ENCODE results near the gene TLK2.
"Not testable (repeated sequence)": the region's sequence is repeated elsewhere in the genome, so short reads cannot be mapped to it uniquely, and the experiment has no call there.

TLK2 gene

GRCh38 chr17:62490990-62491389, 12.4 kb downstream of the TLK2 start:
- DNase-seq, result not testable (repeated sequence)

GRCh38 chr17:62493049-62493655, 14.5 kb downstream of the TLK2 start:
- not testable (repeated sequence) for DNase-seq

- DNase-seq, result not testable (repeated sequence)
Measured at GRCh38 chr17:62494073-62494472, 15.4 kb downstream of the TLK2 start.

DNA sequence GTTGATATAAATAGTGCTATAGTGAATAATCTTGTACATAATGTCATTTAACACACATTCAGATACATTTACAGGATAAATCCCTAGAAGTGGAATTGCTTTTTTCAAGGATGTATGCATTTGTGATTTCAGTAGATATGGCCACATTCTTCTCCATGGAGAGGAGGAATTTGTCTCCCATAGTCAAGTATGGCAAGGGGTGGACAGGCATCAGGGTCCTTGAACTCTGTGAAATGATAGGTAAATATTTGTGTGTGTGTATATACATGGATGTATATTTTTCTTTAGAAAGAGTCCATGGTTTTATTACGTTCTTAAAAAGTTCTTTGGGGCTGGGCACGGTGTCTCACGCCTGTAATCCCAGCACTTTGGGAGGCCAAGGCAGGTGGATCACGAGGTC, 17.7 kb downstream of the TLK2 start:
- DNase-seq, result not testable (repeated sequence)

GRCh38 chr17:62498796-62499195, 20.2 kb downstream of the TLK2 start:
- not testable (repeated sequence) for DNase-seq

- DNase-seq, result not testable (repeated sequence)
Measured at GRCh38 chr17:62500463-62500862, 21.8 kb downstream of the TLK2 start.

- DNase-seq, result not testable (repeated sequence)
Measured at GRCh38 chr17:62504857-62505256, 26.2 kb downstream of the TLK2 start.

GRCh38 chr17:62507191-62507836, 28.7 kb downstream of the TLK2 start:
- DNase-seq, result not testable (repeated sequence)

DNA sequence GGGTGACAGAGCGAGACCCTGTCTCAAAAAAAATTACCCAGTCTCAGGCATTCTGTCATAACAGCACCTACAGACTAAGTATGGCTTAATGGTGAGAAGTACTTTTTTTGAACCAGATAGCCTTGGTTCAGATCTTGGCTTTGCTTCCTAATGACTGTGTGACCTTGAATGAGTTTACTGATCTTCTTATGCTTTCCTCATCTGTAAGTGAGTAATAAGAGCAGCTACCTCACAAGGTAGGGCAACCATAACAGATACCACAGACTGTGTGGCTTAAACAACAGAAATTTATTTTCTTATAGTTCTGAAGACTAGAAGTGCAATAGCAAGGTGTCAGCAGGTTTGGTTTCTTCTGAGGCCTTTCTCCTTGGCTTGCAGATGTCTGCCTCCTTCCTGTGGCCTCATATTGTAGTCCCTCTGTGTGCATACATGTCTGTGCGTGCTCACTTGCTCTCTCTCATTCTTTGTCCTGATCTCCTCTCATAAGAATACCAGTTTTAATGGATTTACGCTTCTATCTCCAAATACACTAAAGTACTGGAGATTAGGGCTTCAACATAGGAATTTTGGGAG, 31.7 kb downstream of the TLK2 start:
- not testable (repeated sequence) for DNase-seq

- DNase-seq, result not testable (repeated sequence)
Measured at GRCh38 chr17:62511014-62511413, 32.4 kb downstream of the TLK2 start.

DNA sequence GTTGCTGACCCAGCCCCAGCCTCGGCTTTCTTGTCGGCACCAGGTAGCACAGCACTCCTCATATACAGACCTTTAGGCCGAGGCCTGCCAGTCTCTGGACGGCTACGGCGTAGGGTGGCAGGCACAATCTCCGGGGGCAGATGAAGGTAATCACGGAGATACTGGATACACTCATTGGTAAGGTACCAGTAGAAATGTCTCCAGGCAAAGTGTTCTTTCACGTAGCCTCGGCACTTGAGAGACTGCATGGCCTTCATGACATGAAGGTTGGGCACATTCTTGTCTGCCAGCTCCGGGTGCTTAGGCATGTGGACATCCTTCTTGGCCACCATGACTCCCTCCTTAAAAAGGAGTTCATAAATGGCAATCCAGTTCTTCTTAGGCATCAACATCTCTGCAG, 37.8 kb downstream of the TLK2 start:
- not testable (repeated sequence) for DNase-seq

- DNase-seq, result not testable (repeated sequence)
Measured at GRCh38 chr17:62521295-62521694, 42.7 kb downstream of the TLK2 start.

DNA sequence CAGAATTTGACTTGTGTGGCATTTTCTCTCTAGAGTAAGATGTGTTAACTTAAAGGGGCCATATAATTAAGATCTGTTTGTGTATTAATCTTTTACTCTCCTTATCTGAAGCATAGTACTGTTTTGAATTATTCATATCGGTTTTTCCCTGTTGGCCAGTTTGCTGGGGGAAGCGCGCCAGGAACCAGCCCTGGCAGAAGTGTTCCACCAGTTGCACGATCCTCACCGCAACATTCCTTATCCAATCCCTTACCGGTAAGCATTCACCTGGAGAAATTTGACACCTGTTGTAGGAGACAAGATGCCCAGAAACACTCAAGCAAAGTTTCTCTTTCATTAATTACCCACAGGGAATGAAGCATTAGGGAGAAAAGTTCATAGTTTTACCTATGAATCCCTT, 45.5 kb downstream of the TLK2 start:
- DNase-seq, result not testable (repeated sequence)

DNA sequence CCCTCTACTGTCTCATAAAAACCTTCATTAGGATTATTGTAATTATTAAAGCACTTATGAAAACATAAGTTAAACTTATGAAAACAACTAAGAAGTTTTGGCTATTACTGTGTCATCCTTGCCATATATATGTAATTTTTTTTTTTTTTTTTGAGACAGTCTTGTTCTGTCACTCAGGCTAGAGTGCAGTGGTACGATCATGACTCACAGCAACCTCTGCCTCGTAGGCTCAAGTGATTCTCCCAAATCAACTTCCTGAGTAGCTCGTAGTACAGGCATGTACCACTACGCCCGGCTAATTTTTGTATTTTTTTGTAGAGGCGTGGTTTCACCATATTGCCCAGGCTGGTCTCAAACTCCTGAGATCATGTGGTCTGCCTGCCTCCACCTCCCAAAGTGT, 46.7 kb downstream of the TLK2 start:
- DNase-seq, result not testable (repeated sequence)

- DNase-seq, result not testable (repeated sequence)
Measured at GRCh38 chr17:62530936-62531335, 52.3 kb downstream of the TLK2 start.

GRCh38 chr17:62536557-62536956, 57.9 kb downstream of the TLK2 start:
- not testable (repeated sequence) for DNase-seq

GRCh38 chr17:62541073-62541472, 62.4 kb downstream of the TLK2 start:
- DNase-seq, result peak; percentile 15

DNA sequence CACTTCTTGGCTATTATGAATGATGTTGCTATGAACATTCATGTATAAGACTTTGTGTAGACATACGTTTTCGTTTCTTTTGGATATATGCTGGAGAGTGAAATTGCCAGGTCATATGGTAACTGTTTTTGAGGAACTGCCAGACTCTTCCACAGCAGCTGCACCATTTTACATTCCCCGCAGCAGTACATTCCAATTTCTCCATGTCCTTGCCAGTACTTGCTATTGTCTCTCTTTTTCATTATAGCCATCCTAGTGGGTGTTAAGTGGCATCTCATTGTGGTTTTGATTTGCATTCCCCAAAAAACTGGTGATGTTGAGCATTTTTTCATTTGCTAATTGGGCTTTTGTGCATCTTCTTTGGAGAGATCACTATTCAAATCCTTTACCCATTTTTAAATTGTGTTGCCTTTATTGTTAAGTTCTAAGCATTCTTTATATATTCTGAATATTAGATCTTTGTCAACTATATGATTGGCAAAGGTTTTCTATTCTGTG, 64.7 kb downstream of the TLK2 start:
- DNase-seq, result not testable (repeated sequence)

- not testable (repeated sequence) for DNase-seq
Measured at GRCh38 chr17:62546066-62546465, 67.4 kb downstream of the TLK2 start.

GRCh38 chr17:62552851-62553659, 74.4 kb downstream of the TLK2 start:
- peak; percentile 17 for DNase-seq

DNA sequence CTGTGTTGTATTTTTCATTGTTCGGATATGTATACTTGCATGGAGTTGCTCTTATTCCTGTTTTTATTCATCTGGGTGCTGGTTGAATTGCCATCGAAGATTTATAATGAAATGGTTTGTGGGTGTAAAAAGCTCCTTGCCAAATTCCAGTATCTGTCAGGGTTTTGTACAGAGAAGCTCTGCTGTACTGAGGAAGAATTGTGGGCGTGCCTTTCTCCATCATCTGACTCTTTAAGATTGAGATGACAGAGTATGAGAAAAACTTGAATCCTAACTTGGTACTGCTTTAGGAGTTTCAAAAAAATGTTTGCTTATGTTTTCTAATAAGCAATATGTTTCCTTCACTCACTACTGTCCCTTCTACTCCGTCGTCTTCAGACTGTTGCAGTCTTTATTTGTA, 78.9 kb downstream of the TLK2 start:
- not testable (repeated sequence) for DNase-seq

- DNase-seq, result not testable (repeated sequence)
Measured at GRCh38 chr17:62558941-62559340, 80.3 kb downstream of the TLK2 start.

GRCh38 chr17:62560971-62561370, 82.3 kb downstream of the TLK2 start:
- DNase-seq, result not testable (repeated sequence)
